Measurements from ENCODE around the gene CELF4. TPM values are rescaled to one million over a fixed set of nuclear protein-coding genes. Genes with fewer than 3 reads are reported as not detected.

The CELF4 gene
- total RNA-seq, 1 experiment from 2014 or later, result not detected

DNA sequence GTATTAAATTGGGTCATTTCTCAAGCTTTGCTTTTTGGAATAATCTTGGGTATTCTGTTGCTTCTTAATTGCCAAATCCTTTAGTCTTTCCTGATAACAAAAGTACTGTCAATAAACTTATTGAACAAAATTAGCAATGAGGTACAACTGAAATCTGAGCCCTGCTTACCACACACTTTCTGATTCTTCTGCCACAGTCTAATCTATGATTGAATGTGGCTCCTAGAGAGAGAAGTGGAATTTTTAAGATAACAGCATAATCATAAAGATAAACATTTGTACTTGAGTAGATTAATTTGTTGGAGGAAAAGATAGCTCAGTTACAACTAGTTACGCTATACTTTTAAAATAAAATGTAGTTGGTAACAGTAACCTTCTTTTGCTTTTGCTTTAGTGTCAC, 354.8 kb downstream of the CELF4 start:
- intact Hi-C loops (cut with micrococcal nuclease; ENCODE audit: unreplicated experiment), result no loop called here
- Histone ChIP-seq H3K4me3 (ENCODE audit: low read depth in 2 of 2, low read length in 2 of 2) (no peak overlapping the region), H3K36me3 (ENCODE audit: control insufficient read depth, insufficient read depth, low read length) (no peaks in the 10 kb centered on the region), H3K27ac (ENCODE audit: low read length) (no peak overlapping the region), H3K4me1 (ENCODE audit: control insufficient read depth, insufficient read depth, low read length) (no peaks in the 10 kb centered on the region), H3K9me3 (ENCODE audit: control insufficient read depth, insufficient read depth, low read depth, low read length) (no peaks in the 10 kb centered on the region), H3K27me3 (ENCODE audit: control insufficient read depth, insufficient read depth, low read length) (no peaks in the 10 kb centered on the region)
- no peak for DNase-seq (ENCODE audit: low read depth, low spot score)
- in situ Hi-C loops (cut with HindIII; ENCODE audit: low pct_unique_long_range_greater_than_20kb, low sequenced_read_pairs), result no loop called here
- ChIA-PET POLR2A (no interaction called here), CTCF (no interaction called here)
- BruUV-seq (replicated peaks), result no TSS peak
- TF ChIP-seq, protein P1, sequence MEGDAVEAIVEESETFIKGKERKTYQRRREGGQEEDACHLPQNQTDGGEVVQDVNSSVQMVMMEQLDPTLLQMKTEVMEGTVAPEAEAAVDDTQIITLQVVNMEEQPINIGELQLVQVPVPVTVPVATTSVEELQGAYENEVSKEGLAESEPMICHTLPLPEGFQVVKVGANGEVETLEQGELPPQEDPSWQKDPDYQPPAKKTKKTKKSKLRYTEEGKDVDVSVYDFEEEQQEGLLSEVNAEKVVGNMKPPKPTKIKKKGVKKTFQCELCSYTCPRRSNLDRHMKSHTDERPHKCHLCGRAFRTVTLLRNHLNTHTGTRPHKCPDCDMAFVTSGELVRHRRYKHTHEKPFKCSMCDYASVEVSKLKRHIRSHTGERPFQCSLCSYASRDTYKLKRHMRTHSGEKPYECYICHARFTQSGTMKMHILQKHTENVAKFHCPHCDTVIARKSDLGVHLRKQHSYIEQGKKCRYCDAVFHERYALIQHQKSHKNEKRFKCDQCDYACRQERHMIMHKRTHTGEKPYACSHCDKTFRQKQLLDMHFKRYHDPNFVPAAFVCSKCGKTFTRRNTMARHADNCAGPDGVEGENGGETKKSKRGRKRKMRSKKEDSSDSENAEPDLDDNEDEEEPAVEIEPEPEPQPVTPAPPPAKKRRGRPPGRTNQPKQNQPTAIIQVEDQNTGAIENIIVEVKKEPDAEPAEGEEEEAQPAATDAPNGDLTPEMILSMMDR (IDR thresholded peaks at IDR 0.05), result no peak
- TF ChIP-seq, protein P2, sequence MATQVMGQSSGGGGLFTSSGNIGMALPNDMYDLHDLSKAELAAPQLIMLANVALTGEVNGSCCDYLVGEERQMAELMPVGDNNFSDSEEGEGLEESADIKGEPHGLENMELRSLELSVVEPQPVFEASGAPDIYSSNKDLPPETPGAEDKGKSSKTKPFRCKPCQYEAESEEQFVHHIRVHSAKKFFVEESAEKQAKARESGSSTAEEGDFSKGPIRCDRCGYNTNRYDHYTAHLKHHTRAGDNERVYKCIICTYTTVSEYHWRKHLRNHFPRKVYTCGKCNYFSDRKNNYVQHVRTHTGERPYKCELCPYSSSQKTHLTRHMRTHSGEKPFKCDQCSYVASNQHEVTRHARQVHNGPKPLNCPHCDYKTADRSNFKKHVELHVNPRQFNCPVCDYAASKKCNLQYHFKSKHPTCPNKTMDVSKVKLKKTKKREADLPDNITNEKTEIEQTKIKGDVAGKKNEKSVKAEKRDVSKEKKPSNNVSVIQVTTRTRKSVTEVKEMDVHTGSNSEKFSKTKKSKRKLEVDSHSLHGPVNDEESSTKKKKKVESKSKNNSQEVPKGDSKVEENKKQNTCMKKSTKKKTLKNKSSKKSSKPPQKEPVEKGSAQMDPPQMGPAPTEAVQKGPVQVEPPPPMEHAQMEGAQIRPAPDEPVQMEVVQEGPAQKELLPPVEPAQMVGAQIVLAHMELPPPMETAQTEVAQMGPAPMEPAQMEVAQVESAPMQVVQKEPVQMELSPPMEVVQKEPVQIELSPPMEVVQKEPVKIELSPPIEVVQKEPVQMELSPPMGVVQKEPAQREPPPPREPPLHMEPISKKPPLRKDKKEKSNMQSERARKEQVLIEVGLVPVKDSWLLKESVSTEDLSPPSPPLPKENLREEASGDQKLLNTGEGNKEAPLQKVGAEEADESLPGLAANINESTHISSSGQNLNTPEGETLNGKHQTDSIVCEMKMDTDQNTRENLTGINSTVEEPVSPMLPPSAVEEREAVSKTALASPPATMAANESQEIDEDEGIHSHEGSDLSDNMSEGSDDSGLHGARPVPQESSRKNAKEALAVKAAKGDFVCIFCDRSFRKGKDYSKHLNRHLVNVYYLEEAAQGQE (IDR thresholded peaks at IDR 0.05; ENCODE audit: insufficient read depth in 1 of 2, low read depth in 2 of 2, low read length in 1 of 2), result no peak
- TF ChIP-seq POLR2AphosphoS5 (IDR thresholded peaks at IDR 0.05; ENCODE audit: low read depth, low read length), result no peak
- TF ChIP-seq SIN3A (IDR thresholded peaks at IDR 0.05; ENCODE audit: borderline replicate concordance, insufficient read depth, low read depth, low read length), result no peak
- no peak for TF ChIP-seq TCF7L2 (IDR thresholded peaks at IDR 0.05; ENCODE audit: low read depth, low read length)
- ATAC-seq, result no peak

DNA sequence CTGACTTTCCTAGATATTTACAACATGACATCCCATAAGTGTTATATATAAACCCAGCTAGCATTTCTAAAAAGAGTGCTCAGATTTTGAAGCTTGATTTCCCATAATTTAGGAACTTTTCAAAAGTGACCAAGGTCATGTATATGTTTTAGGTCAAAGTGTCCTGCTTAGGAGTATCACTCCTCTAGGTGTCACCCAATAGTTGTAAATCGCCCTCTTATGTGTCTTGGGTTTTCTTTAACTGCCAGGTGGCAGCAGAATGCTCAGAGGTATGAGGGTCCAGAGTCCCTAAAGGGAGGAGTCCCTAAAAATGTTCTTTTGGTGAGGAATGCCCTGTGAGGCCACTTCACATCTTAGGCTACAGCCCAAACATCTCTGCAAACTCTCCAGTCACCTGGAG, 358.3 kb downstream of the CELF4 start:
- Histone ChIP-seq H3K27me3 (ENCODE audit: control insufficient read depth, insufficient read depth, low read length) (no peaks in the 10 kb centered on the region), H3K36me3 (ENCODE audit: control insufficient read depth, insufficient read depth, low read length) (no peaks in the 10 kb centered on the region), H3K9me3 (ENCODE audit: control insufficient read depth, insufficient read depth, low read depth, low read length) (no peaks in the 10 kb centered on the region), H3K4me3 (ENCODE audit: low read depth in 2 of 2, low read length in 2 of 2) (no peak overlapping the region), H3K27ac (ENCODE audit: low read length) (no peak overlapping the region), H3K4me1 (ENCODE audit: control insufficient read depth, insufficient read depth, low read length) (no peaks in the 10 kb centered on the region)
- intact Hi-C loops (cut with micrococcal nuclease; ENCODE audit: unreplicated experiment), result no loop called here
- ChIA-PET POLR2A (no interaction called here), CTCF (no interaction called here)
- no TSS peak for BruUV-seq (replicated peaks)
- ATAC-seq, result no peak
- DNase-seq (ENCODE audit: low read depth, low spot score), result no peak
- no peak for TF ChIP-seq SIN3A (IDR thresholded peaks at IDR 0.05; ENCODE audit: borderline replicate concordance, insufficient read depth, low read depth, low read length)
- in situ Hi-C loops (cut with HindIII; ENCODE audit: low pct_unique_long_range_greater_than_20kb, low sequenced_read_pairs), result no loop called here

DNA sequence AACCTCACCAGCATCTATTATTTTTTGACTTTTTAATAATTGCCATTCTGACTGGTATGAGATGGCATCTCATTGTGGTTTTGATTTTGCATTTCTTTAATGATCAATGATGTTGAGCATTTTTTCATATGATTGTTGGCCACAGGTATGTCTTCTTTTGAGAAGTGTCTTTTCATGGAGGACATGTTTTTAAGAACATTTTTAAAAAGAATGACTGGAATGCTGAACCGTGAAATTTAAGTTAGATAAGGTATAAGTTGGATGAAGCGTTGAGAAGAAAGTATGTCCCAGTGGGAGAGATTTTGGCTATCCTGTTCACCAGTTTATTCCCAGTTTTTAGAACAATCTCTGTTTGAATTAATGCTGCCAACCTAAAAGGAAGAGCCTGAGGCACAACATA, 365.9 kb downstream of the CELF4 start:
- Histone ChIP-seq H3K27ac (ENCODE audit: low read length) (no peak overlapping the region), H3K36me3 (ENCODE audit: control insufficient read depth, insufficient read depth, low read length) (no peaks in the 10 kb centered on the region), H3K9me3 (ENCODE audit: control insufficient read depth, insufficient read depth, low read depth, low read length) (no peaks in the 10 kb centered on the region), H3K4me3 (ENCODE audit: low read depth in 2 of 2, low read length in 2 of 2) (no peak overlapping the region), H3K27me3 (ENCODE audit: control insufficient read depth, insufficient read depth, low read length) (no peaks in the 10 kb centered on the region), H3K4me1 (ENCODE audit: control insufficient read depth, insufficient read depth, low read length) (no peaks in the 10 kb centered on the region)
- intact Hi-C loops (cut with micrococcal nuclease; ENCODE audit: unreplicated experiment) (no loop called here), in situ Hi-C loops (cut with HindIII; ENCODE audit: low pct_unique_long_range_greater_than_20kb, low sequenced_read_pairs) (no loop called here)
- DNase-seq (ENCODE audit: low read depth, low spot score) (no peak), ATAC-seq (no peak)
- TF ChIP-seq TCF7L2 (IDR thresholded peaks at IDR 0.05; ENCODE audit: low read depth, low read length), result no peak
- no peak for TF ChIP-seq SIN3A (IDR thresholded peaks at IDR 0.05; ENCODE audit: borderline replicate concordance, insufficient read depth, low read depth, low read length)
- TF ChIP-seq, protein P2 (IDR thresholded peaks at IDR 0.05; ENCODE audit: insufficient read depth in 1 of 2, low read depth in 2 of 2, low read length in 1 of 2), result no peak
- no peak for TF ChIP-seq POLR2AphosphoS5 (IDR thresholded peaks at IDR 0.05; ENCODE audit: low read depth, low read length)
- TF ChIP-seq, protein P1 (IDR thresholded peaks at IDR 0.05), result no peak
- BruUV-seq (replicated peaks), result no TSS peak
- ChIA-PET CTCF (no interaction called here), POLR2A (no interaction called here)
